CD4-positive, alpha-beta T cell (primary cell): ENCODE results near the gene PTPRS. TPM values are rescaled to one million over a fixed set of nuclear protein-coding genes. Genes with fewer than 3 reads are reported as not detected.

Experiments used
- ATAC-seq: fragments of 200-7000 bp; cut with Tn5 transposase; one replicate; pipeline ENCODE4 v1.10.0; 2022; ENCODE audit warnings: mild to moderate bottlenecking; ENCODE audit not compliant: poor library complexity
- CTCF ChIA-PET: fragments of 350-600 bp; sonication (Branson Sonifier 250); formaldehyde crosslinking; loops from one replicate; lab custom pipeline; 2021; ENCODE audit warnings: antibody characterized with exemption, inconsistent platforms; lab: Charles Lee
- POLR2A ChIA-PET: fragments of 350-600 bp; sonication (Branson Sonifier 250); formaldehyde crosslinking; loops from one replicate; lab custom pipeline; 2021; ENCODE audit warnings: antibody characterized with exemption, inconsistent platforms; lab: Charles Lee
- DNase-seq, 14 experiments: peaks; one replicate each; pipeline ENCODE4 v3.0.0-alpha.2; 2013 to 2020; ENCODE audit warnings: mixed read lengths in 2 of 14
- H3K27ac ChIP-seq, 2 donors: one replicate each; pipeline versions ENCODE4 v1.5.1 to v1.7.0; 2013; ENCODE audit warnings: low read length in 2 of 2, low read depth in 1 of 2, mild to moderate bottlenecking in 1 of 2
- H3K27me3 ChIP-seq, 2 experiments: 1 replicate in 1 of 2; 2 replicates in 1 of 2; pipeline versions ENCODE4 v1.6.1 to v1.7.0; 2013; ENCODE audit warnings: low read length in 2 of 2, control low read depth in 1 of 2, mild to moderate bottlenecking in 1 of 2, moderate library complexity in 1 of 2; ENCODE audit not compliant: insufficient read depth in 2 of 2, control insufficient read depth in 1 of 2
- H3K36me3 ChIP-seq: one replicate; pipeline ENCODE4 v1.6.1; 2013; ENCODE audit warnings: low read length, control low read depth; ENCODE audit not compliant: insufficient read depth
- H3K4me1 ChIP-seq: one replicate; pipeline ENCODE4 v1.6.1; 2013; ENCODE audit warnings: low read length, control low read depth; ENCODE audit not compliant: insufficient read depth
- H3K4me3 ChIP-seq: one replicate; pipeline ENCODE4 v1.5.1; 2013; ENCODE audit warnings: mild to moderate bottlenecking, low read length, moderate library complexity
- H3K9me3 ChIP-seq, 2 experiments: 1 replicate in 1 of 2; 2 replicates in 1 of 2; pipeline versions ENCODE4 v1.6.1 to v1.7.0; 2013; ENCODE audit warnings: low read length in 2 of 2, mild to moderate bottlenecking in 2 of 2, control low read depth in 1 of 2, moderate library complexity in 1 of 2; ENCODE audit not compliant: control insufficient read depth in 1 of 2, insufficient read depth in 1 of 2
- H3K27ac Mint-ChIP-seq: one replicate; pipeline ENCODE4 v1.8.0; 2020; ENCODE audit warnings: mixed read lengths
- H3K27me3 Mint-ChIP-seq: one replicate; pipeline ENCODE4 v1.8.0; 2021; ENCODE audit warnings: mixed read lengths
- H3K36me3 Mint-ChIP-seq: one replicate; pipeline ENCODE4 v1.8.0; 2021; ENCODE audit warnings: low read depth, mixed read lengths
- H3K4me1 Mint-ChIP-seq: one replicate; pipeline ENCODE4 v1.8.0; 2021; ENCODE audit warnings: low read depth, mixed read lengths
- H3K4me3 Mint-ChIP-seq: one replicate; pipeline ENCODE4 v1.8.0; 2020; ENCODE audit warnings: mild to moderate bottlenecking, mixed read lengths
- H3K9me3 Mint-ChIP-seq: one replicate; pipeline ENCODE4 v1.8.0; 2020; ENCODE audit warnings: mixed read lengths
- intact Hi-C, 2 experiments: fragments of 100-400 bp; cut with DNase I in 1 of 2; cut with micrococcal nuclease in 1 of 2; formaldehyde crosslinking; loops; one replicate each; pipeline versions ENCODE4 v1.15.1 to v1.9.0; 2023 to 2025; cut with DNase I, micrococcal nuclease
- total RNA-seq, 174 experiments: library from RNA in 2 of 174; stranded (reverse) in 2 of 174; gene quantifications; one replicate each; pipeline ENCODE4 v1.2.3 and lab custom pipeline; 2021 to 2026
- TF ChIP-seq, protein P1 (sequence below): fragments of 200-600 bp; IDR thresholded peaks from one replicate; pipeline ENCODE4 v1.8.0; 2022; ENCODE audit warnings: antibody characterized with exemption, mild to moderate bottlenecking

The PTPRS gene
- total RNA-seq, 2 experiments from 2014 or later: 5.3 to 6.3 TPM

DNA sequence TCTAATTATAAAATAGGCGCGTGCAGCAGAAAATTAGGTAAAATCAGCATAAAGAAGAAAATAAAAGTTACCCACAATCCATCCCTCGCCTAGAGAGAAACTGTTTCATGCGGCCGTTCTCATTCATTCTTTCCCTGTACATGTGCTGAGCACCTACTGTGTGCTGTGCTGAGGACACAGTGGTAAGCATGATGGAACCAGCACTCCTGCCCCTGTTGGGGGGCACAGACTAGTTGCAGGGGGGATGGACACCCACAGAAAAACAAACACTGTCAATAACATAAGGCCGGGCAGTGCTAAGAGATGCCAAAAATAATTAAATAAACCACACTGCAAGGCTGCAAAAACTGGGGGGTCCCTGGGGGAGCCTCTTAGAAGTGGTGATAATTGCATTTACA, 43.3 kb downstream of the PTPRS start:
- DNase-seq: no peak
- no peak overlapping the region for H3K27ac ChIP-seq
- no peaks in the 10 kb centered on the region for H3K36me3 ChIP-seq
- peaks cover 0 to 38% of the 10 kb centered on the region in 2 experiments for H3K9me3 ChIP-seq
- Mint-ChIP-seq H3K4me3 (no peak overlapping the region), H3K36me3 (no peaks in the 10 kb centered on the region), H3K27me3 (no peaks in the 10 kb centered on the region), H3K27ac (no peak overlapping the region), H3K9me3 (peaks cover 3% of the 10 kb centered on the region), H3K4me1 (peaks cover 3% of the 10 kb centered on the region)
- ATAC-seq: no peak
- no peak overlapping the region for H3K4me3 ChIP-seq
- TF ChIP-seq, protein P1, sequence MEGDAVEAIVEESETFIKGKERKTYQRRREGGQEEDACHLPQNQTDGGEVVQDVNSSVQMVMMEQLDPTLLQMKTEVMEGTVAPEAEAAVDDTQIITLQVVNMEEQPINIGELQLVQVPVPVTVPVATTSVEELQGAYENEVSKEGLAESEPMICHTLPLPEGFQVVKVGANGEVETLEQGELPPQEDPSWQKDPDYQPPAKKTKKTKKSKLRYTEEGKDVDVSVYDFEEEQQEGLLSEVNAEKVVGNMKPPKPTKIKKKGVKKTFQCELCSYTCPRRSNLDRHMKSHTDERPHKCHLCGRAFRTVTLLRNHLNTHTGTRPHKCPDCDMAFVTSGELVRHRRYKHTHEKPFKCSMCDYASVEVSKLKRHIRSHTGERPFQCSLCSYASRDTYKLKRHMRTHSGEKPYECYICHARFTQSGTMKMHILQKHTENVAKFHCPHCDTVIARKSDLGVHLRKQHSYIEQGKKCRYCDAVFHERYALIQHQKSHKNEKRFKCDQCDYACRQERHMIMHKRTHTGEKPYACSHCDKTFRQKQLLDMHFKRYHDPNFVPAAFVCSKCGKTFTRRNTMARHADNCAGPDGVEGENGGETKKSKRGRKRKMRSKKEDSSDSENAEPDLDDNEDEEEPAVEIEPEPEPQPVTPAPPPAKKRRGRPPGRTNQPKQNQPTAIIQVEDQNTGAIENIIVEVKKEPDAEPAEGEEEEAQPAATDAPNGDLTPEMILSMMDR: no peak
- ChIA-PET POLR2A (no interaction called here), CTCF (no interaction called here)
- peaks cover 13% of the 10 kb centered on the region for H3K4me1 ChIP-seq
- H3K27me3 ChIP-seq: peaks cover 4 to 6% of the 10 kb centered on the region in 2 experiments
- intact Hi-C loops: no loop called here

DNA sequence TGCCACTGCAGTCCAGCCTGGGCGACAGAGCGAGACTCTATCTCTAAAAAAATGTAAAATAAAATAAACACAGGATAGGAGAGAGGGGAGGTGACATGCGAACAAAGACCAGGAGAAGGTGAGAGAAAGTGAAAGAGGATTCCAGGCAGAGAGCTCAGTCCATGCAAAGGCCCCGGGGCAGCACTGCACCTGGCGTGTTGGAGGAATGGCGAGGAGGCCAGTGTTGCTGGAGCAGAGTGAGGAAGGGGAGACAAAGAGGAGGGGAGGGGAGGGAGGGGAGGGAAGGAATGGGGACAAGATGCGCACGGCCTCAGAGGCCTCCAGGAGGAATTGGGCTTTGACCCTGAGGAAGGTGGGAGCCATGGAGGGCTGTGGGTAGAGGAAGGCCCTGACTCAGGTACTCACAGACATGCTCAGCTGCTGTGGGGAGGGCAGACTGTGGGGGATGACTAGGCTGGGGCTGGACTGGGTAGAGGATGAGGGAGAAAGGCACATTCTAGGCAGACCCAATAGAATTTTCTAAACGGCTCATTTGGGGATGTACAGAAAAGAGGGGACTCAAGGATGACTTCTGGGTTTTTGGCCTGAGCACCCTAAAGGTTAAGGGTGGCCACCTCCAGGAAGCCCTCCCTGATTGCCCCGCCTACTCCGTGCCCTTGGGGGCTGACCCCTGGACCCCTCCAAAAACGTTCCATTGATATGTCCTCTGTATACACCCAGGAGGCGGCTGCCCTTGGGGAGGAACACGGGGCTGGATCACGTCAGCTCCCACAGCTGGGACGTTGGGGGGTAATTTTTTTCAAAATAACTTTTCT, 43.9 kb downstream of the PTPRS start:
- CTCF ChIA-PET: no interaction called here
- Histone ChIP-seq H3K36me3 (no peaks in the 10 kb centered on the region), H3K27ac (no peak overlapping the region), H3K4me1 (peaks cover 19% of the 10 kb centered on the region), H3K9me3 (peaks cover 0 to 38% of the 10 kb centered on the region in 2 experiments), H3K4me3 (no peak overlapping the region), H3K27me3 (peaks cover 10 to 12% of the 10 kb centered on the region in 2 experiments)
- no peak overlapping the region for H3K4me3 Mint-ChIP-seq
- H3K9me3 Mint-ChIP-seq: peaks cover 3% of the 10 kb centered on the region
- no peak overlapping the region for H3K27ac Mint-ChIP-seq
- no peaks in the 10 kb centered on the region for H3K36me3 Mint-ChIP-seq
- ATAC-seq (no peak), DNase-seq (no peak)
- peaks cover 4% of the 10 kb centered on the region for H3K27me3 Mint-ChIP-seq
- intact Hi-C loops: no loop called here
- peaks cover 7% of the 10 kb centered on the region for H3K4me1 Mint-ChIP-seq
- TF ChIP-seq, protein P1: no peak
- POLR2A ChIA-PET: no interaction called here

DNA sequence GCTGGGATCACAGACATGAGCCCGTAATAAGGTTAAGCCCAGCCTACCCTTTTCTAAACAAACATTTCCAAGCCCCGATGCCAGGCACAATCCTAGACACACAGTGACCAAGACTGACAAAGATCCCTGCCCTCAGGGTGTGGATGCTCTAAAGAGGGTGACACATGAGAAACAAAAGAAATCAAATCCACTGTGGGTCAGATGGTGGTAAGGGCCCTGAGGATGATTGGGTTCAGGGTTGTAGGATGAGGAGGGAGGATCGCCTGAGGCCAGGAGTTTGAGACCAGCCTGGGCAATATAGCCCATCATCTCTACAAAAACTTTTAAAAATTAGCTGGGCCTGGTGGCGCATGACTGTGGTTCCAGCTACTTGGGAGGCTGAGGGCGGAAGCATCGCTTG, 44.6 kb downstream of the PTPRS start:
- Histone ChIP-seq H3K27me3 (peaks cover 14 to 16% of the 10 kb centered on the region in 2 experiments), H3K27ac (no peak overlapping the region), H3K9me3 (peaks cover 0 to 36% of the 10 kb centered on the region in 2 experiments), H3K4me1 (peaks cover 21% of the 10 kb centered on the region), H3K4me3 (no peak overlapping the region), H3K36me3 (no peaks in the 10 kb centered on the region)
- TF ChIP-seq, protein P1: no peak
- ChIA-PET CTCF (no interaction called here), POLR2A (no interaction called here)
- intact Hi-C loops: no loop called here
- DNase-seq (no peak), ATAC-seq (no peak)
- Mint-ChIP-seq H3K27me3 (peaks cover 7% of the 10 kb centered on the region), H3K4me3 (no peak overlapping the region), H3K36me3 (no peaks in the 10 kb centered on the region), H3K27ac (no peak overlapping the region), H3K4me1 (peaks cover 10% of the 10 kb centered on the region), H3K9me3 (peaks cover 3% of the 10 kb centered on the region)
